Measurements from ENCODE around the gene ZMIZ1. TPM values are rescaled to one million over a fixed set of nuclear protein-coding genes. Genes with fewer than 3 reads are reported as not detected.

ZMIZ1 gene
- total RNA-seq, 6 donors from 2014 or later, result 51.0 to 99.2 (median 91.8) TPM

DNA sequence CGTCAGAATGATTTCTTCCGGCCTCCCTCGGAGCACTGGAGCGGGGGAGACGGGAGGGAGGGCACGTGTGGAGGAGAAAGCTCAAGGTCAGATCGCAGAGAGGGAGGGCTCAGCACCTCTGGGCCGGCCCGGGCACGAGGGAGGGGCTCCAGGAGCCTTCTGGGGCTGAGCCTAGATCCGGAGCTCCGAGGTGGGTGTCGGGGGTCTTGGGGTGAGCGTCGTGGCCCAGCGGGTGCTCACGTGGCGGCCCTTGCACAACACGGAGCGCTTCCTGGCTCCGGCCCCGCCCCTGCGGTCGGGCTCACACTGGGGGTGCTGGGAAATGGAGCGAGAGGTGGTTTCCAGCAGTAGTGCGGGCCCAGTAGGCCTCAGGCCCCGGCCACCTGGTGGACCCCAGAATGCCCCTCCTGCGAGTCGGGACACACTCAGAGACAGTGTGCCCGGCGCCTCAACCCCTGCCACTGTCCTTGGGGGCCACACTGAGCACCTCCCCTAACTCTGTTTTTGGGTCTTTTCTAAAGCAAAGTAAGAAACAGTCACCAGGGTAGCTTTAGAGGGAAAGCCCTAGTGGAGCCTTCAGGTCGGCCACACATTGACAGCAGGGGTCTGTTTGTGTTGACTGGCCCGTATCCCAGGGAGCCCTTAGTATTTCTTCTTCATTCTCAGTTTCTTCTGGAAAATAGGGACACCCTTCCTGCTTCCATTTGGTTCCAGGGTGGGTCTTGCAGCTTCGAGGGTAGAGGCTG is 279.3 kb downstream of the ZMIZ1 start:
- peak overlapping the region; percentile 61 to 77 (median 74) for H3K4me3 ChIP-seq
- peak overlapping the region; percentile 81 to 94 (median 90) for H3K27ac ChIP-seq
- WGBS, 2 donors, result 11 to 23% methylated on average over 9 to 25 of the region's 34 CpGs
- DNase-seq (peak; percentile 89 to 94), ATAC-seq (ENCODE audit: low FRiP score in 2 of 2) (peak; percentile 51 to 81)
- no peaks in the 10 kb centered on the region for H3K9me3 ChIP-seq
- peaks cover 23 to 35% (median 25%) of the 10 kb centered on the region in 4 donors for H3K4me1 ChIP-seq
- TF ChIP-seq, protein P1, sequence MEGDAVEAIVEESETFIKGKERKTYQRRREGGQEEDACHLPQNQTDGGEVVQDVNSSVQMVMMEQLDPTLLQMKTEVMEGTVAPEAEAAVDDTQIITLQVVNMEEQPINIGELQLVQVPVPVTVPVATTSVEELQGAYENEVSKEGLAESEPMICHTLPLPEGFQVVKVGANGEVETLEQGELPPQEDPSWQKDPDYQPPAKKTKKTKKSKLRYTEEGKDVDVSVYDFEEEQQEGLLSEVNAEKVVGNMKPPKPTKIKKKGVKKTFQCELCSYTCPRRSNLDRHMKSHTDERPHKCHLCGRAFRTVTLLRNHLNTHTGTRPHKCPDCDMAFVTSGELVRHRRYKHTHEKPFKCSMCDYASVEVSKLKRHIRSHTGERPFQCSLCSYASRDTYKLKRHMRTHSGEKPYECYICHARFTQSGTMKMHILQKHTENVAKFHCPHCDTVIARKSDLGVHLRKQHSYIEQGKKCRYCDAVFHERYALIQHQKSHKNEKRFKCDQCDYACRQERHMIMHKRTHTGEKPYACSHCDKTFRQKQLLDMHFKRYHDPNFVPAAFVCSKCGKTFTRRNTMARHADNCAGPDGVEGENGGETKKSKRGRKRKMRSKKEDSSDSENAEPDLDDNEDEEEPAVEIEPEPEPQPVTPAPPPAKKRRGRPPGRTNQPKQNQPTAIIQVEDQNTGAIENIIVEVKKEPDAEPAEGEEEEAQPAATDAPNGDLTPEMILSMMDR (IDR thresholded peaks at IDR 0.05), result peak in 1 of 6 experiments; percentile 24
- TF ChIP-seq EP300 (IDR thresholded peaks at IDR 0.05) (peak in 1 of 4 donors; percentile 19), POLR2A (IDR thresholded peaks at IDR 0.05) (no peak), POLR2AphosphoS5 (IDR thresholded peaks at IDR 0.05) (peak; percentile 53 to 73)
- H3K36me3 ChIP-seq, result peaks cover 9 to 43% (median 31%) of the 10 kb centered on the region in 4 donors
- no peaks in the 10 kb centered on the region for H3K27me3 ChIP-seq

DNA sequence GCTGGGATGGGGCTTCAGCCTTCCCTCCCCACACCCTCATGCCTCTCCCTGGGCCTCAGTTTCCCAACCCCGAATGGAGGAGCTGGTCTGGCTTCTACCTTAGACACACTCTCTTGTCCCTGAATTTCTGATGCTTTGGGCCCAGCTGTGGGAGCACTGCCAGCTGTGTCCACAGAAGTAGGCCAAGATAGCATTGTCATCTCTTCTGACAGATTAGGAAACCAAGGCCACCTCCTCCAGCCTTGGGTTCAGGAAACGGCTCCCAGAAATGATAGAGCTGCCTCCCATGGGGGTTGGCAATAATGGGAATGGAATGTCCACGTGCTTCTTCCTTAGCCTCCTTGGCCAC is 279.8 kb downstream of the ZMIZ1 start:
- Histone ChIP-seq H3K27ac (peak overlapping the region; percentile 81 to 94 (median 90)), H3K4me3 (peak overlapping the region in 3 of 4 donors; percentile 61 to 74 (median 73)), H3K9me3 (no peaks in the 10 kb centered on the region), H3K4me1 (peaks cover 23 to 37% (median 25%) of the 10 kb centered on the region in 4 donors), H3K36me3 (peaks cover 9 to 49% (median 36%) of the 10 kb centered on the region in 4 donors), H3K27me3 (no peaks in the 10 kb centered on the region)
- DNase-seq, result no peak
- TF ChIP-seq, protein P1 (IDR thresholded peaks at IDR 0.05), result no peak
- no peak for TF ChIP-seq POLR2AphosphoS5 (IDR thresholded peaks at IDR 0.05)
- no peak for TF ChIP-seq EP300 (IDR thresholded peaks at IDR 0.05)
- TF ChIP-seq POLR2A (IDR thresholded peaks at IDR 0.05), result no peak
- WGBS, 2 donors, result 66 to 78% methylated on average over 3 of the region's 3 CpGs
- ATAC-seq (ENCODE audit: low FRiP score in 2 of 2), result no peak

DNA sequence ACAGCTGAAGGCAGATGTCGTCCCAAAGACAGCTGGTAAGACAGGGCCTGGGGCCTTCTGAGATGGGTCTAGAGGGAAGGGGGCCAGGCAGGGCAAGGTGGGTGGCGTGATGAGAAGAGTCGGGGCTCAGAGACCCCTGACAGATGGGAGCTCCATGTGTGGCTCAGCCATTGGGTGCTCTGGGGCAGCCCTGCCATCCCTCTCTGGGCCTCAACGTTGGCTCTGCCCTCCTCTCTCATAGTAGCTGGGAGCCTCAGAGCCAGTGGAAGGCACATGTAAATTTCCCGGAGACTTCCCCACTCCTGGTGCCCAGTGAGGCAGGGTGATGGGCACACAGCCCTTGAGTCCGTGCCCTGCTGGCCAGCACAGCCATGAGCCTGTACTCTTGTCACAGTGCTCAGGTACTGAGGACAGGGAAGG is 280.3 kb downstream of the ZMIZ1 start:
- peak overlapping the region in 1 of 4 donors; percentile 61 for H3K4me3 ChIP-seq
- DNase-seq (no peak), ATAC-seq (ENCODE audit: low FRiP score in 2 of 2) (no peak)
- 88 to 92% methylated on average over 4 to 6 of the region's 6 CpGs for WGBS, 2 donors
- TF ChIP-seq EP300 (IDR thresholded peaks at IDR 0.05) (no peak), POLR2AphosphoS5 (IDR thresholded peaks at IDR 0.05) (no peak), POLR2A (IDR thresholded peaks at IDR 0.05) (no peak)
- TF ChIP-seq, protein P1 (IDR thresholded peaks at IDR 0.05), result no peak
- no peaks in the 10 kb centered on the region for H3K27me3 ChIP-seq
- peaks cover 9 to 53% (median 39%) of the 10 kb centered on the region in 4 donors for H3K36me3 ChIP-seq
- no peaks in the 10 kb centered on the region for H3K9me3 ChIP-seq
- H3K4me1 ChIP-seq, result peaks cover 23 to 37% (median 25%) of the 10 kb centered on the region in 4 donors
- peak overlapping the region in 3 of 4 donors; percentile 85 to 94 (median 94) for H3K27ac ChIP-seq

DNA sequence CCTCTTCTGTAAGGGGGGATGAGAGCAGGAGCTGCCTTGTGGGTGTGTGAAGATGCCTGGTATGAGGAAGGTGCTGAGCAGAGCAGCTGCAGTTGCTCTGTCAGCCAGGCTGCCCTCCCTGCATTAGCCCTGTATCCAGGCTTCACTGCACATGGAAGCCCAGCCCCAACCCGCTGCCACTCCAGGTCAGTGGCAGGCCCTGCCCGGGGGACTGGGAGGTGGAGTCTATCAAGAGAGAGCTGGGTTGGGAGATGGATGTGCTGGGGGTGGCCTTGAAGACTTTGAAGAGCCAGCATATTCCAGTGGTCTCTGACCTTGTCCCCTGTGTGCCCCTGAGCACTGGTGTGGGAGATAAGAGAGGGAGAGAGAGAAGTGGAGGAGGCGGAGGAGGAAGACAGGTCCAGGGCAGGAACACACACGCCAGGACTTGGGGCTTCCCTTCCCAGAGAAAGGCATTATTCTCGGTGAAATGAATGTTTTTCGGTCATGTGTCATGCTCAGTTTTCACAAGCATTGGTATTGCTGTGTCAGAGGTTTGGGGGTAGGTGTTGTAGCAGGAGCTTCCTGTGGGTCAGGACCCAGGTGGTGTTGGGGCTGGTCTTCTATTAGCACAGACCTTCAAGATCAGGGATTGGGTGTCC is 281.1 kb downstream of the ZMIZ1 start:
- Histone ChIP-seq H3K36me3 (peaks cover 9 to 60% (median 42%) of the 10 kb centered on the region in 4 donors), H3K4me1 (peaks cover 23 to 37% (median 25%) of the 10 kb centered on the region in 4 donors), H3K27me3 (no peaks in the 10 kb centered on the region), H3K27ac (no peak overlapping the region), H3K4me3 (peak overlapping the region in 1 of 4 donors; percentile 61), H3K9me3 (no peaks in the 10 kb centered on the region)
- no peak for DNase-seq
- 82 to 90% methylated on average over 4 to 6 of the region's 6 CpGs for WGBS, 2 donors
- no peak for ATAC-seq (ENCODE audit: low FRiP score in 2 of 2)
- no peak for TF ChIP-seq POLR2AphosphoS5 (IDR thresholded peaks at IDR 0.05)

DNA sequence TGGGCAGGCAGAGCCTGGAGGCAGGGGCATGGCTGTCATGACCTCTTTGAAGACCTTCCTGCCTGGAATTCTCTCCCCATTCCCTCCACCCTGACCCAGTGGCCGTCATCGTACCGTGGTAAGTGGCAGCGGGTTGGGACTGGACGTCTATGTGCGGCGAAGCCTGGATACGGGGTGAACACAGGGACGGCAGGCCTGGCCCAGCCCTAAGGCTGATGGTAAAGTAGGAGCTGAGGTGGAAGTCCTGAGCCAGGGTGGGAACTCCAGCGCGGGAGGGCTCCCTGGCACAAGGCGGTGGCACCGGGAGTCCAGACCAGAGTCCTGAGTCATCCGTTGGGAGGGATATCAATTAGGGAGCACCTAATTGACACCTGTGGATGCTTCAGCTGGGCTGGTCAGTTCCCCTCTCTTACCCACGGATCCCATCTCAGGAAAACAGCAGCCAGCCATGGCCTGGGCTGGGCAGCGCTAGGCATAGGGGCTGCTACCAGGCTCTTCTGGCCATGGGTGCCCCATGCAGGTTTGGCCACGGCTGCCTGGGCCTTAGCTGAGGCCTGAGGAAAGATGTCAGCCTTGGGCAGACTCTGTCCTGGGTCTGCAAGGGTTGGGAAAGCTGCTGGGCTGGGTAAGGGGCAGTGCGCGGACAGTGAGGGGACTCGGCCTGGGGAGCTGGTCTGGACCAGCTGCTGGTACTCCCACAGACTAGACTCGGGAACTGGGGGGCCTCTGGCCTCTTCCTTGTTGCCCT is 281.8 kb downstream of the ZMIZ1 start:
- Histone ChIP-seq H3K36me3 (peaks cover 9 to 67% (median 42%) of the 10 kb centered on the region in 4 donors), H3K4me1 (peaks cover 23 to 37% (median 25%) of the 10 kb centered on the region in 4 donors), H3K4me3 (no peak overlapping the region), H3K27ac (no peak overlapping the region), H3K27me3 (no peaks in the 10 kb centered on the region), H3K9me3 (no peaks in the 10 kb centered on the region)
- TF ChIP-seq POLR2AphosphoS5 (IDR thresholded peaks at IDR 0.05), result no peak
- TF ChIP-seq, protein P1 (IDR thresholded peaks at IDR 0.05), result no peak
- TF ChIP-seq POLR2A (IDR thresholded peaks at IDR 0.05), result no peak
- no peak for TF ChIP-seq EP300 (IDR thresholded peaks at IDR 0.05)
- no peak for ATAC-seq (ENCODE audit: low FRiP score in 2 of 2)
- WGBS, 2 donors, result 93 to 98% methylated on average over 13 to 21 of the region's 21 CpGs
- DNase-seq, result no peak
